Ammon's horn (tissue), 1 donor: ENCODE results near the gene LYSMD4.

ENCODE experiments used
- DNase-seq: peaks from one replicate; pipeline ENCODE4 v3.0.0-alpha.2; 2016; ENCODE audit warnings: low spot score

LYSMD4 gene

DNA sequence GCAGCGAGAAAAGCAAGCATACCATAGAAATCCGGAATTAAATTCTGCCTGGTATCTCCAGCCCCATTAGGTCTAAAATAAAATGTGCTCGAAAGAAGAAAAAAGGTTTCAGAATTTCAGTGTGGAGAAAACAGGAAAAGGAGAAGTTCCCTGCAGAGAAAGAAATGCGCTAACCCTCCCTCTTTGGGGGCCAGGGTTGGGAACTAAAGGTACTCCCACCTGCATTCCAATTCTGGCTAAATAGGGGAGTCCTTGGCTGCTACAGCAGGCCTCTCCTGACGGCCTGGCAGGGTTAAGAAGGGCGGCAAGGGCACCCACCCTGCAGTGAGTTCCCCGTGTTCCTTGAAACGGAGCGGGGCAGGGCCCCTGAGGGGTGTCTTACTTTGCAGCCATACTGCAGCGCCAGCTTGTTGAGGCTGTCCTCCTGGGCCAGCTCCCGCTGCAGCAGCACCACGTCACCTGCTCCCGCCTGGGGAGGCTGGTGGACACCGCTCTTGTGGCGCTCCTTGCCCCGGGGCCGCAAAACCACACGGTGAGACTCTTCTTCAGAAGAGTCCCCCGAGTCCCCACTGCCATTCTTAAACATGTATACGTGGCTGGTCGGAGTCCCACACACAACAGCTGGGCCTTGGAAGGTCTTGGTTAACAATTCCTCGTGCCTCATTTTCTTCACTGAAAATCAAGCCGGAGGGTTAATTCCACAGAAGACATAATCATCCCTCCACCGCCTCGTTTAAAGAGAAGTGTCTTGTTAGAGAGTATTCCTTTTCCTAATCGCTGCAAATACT lies 1.7 kb downstream of the LYSMD4 start:
- DNase-seq, result no peak

DNA sequence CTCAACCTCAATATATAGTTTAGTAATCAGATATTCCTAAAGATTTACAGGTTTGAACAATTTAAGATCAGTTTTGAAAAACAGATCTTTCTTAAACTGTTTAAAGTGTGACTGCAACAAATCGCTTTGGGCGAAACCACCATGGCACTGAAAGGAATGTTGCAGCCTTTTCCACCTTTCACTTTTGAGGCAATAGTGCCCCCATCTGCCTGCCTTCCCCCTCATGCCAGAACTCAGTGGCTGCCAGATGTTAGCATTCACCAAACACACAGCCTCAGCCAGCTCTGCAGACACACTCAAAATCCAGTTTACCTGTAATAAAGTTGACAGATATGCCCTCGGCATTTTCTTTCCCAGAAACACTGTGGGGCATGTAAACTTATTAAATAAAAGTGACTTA lies 3.3 kb downstream of the LYSMD4 start:
- peak; percentile 74 for DNase-seq

DNA sequence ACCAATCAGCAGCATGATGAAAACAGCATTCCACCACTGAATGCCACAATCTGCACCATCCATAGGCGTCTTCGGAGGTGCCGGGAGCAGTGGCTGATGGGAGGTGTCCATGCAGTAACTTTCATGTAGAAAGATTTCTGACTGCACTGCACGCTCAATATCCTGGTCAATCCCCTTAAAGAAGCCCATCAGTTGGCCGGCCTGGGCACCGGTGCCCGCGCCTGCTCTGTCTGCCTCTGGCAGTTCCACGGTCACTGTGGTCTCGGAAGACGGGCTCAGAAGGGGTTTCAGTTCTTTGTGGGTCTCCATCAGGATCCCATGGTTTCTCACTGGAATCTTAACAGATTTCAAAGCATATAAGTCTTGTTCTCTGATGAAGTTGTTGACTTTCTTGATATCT lies 3.9 kb downstream of the LYSMD4 start:
- no peak for DNase-seq

DNA sequence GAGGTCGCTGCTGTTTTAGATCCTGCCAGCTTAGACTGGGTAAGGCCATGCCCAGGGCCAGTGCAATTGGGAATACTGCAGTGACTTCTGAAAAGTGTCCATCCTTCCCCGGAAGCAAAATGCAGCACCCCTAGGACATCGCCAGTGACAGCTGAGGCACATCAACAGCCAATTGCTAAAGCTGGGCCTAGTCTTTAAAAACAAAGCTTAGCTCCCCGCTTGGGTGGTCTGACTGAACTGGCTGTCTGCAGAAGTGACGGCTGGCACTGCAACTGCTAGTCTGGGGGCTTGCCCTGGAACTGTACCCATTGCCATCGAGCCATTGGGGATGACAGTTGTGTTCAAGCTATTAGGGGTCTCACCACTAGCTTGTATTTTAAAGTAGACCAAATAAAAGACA lies 4.3 kb downstream of the LYSMD4 start:
- no peak for DNase-seq

DNA sequence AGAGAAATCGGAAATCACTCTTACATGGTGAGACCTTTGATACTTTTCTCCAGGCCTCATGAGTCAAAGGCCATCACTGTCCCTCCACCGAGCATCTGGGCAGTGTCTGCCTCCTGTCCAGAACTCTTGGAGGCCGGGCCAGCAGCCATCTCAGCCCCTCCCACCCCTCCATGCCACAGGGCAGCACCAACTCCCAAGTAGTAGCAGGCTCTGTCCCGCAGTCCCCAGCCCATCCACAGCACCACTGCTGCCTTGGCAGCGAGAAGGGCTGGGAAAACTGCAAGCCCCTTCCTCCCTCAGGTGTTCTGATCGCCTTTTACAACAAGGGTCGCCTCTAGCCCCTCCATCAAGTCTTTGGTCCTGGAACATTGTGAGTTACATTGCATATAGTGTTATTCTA lies 5.5 kb downstream of the LYSMD4 start:
- DNase-seq, result no peak

DNA sequence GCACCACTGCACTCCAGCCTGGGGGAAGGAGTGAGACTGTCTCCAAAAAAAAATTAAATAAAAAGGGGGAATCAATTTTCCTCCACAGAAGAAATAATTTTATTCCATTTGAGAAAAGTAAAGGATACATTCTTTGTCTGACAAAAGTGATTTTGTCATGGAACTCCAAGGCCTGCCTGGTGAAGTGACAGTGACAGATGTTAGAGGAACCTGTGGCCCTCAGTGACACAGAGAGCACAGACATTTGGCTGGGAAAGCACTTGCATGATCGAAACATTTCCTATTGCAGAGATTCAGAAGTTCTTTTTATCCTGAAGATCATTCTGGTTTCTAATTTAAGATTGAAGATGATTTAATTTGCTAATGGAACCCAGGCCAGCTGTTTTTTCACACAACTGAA lies 5.9 kb downstream of the LYSMD4 start:
- DNase-seq, result no peak

DNA sequence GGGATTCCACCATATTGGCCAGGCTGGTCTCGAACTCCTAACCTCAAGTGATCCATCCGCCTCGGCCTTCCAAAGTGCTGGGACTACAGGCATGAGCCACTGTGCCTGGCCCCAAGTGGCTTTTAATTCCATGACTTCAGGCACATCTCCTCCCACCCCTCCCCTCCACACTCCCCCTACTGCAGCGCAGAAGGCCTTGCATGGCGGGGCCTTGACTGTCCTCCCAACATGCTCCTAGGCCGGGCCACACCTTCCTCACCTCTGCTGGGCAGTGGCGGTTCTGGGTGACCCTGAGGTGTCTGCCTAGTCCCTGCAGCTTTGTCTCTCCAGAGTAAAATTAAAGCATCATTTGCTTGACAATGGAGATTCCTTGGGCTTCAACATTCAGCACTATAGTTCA lies 6.9 kb downstream of the LYSMD4 start:
- DNase-seq, result no peak

DNA sequence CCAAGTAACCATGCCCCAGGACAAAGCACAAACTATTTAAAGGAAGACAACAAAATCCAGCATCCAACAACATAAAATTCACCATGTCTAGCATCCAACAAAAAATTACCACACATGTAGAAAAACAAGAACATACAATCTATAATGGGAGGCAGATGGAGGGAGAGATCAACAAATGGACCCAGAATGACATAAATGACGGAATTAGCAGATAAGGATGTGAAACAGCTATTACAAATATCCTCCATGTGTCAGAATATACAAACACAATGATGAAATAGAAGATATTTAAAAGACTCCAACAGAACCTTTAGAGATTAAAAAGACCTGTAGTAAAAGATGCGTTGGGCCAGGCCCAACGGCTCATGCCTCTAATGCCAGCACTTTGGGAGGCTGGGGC lies 10.8 kb downstream of the LYSMD4 start:
- no peak for DNase-seq

DNA sequence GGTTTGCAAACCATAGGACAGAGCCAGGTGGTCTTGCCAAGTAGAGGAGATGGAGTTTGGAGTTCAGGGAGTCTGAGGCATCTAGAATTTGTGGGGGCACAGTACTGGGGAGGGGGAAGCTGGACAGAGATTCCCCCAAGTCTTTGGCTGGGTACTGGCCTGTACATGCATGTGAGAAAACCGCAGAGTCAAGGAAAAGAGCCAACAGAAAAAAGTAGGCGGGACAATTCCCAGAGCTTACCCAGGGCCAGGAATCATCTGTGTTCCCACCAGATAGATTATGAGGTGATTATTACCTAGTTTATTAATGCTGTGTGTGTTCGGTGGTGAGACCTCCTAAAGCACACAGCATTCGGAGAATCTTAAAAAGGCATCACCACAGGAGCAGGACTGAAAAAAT lies 11.3 kb downstream of the LYSMD4 start:
- DNase-seq, result no peak

DNA sequence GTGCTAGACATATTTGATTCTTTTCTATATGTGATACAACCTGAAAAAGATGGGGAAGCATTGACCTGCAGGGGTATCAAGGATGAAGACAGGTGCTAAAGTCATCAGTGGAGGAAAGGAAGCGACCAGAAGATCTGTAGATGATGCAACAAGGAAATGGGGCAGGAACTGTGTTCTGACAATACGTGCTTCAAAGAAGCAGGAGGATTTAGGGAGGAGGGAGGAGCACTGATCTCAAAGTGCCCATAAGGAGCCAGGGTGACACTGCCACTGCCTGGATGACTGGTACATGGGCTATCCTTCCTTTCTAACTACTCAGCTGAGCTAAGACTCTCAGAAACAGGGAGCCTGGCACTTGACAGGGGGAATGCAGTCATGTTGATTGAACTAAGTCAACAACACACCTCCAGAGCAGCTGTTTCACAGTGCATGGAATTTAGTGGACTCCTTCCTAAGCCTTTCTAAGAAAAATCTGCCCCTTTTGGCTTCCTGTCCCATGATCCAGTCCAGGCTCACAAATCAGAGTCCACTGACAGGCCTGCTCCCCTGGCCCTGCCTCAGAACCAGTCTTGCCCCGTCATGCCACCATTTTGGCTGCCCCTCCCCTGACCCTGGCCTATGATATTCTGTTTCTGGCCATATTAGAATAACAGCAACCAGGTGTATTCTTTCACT lies 12.0 kb downstream of the LYSMD4 start:
- no peak for DNase-seq

DNA sequence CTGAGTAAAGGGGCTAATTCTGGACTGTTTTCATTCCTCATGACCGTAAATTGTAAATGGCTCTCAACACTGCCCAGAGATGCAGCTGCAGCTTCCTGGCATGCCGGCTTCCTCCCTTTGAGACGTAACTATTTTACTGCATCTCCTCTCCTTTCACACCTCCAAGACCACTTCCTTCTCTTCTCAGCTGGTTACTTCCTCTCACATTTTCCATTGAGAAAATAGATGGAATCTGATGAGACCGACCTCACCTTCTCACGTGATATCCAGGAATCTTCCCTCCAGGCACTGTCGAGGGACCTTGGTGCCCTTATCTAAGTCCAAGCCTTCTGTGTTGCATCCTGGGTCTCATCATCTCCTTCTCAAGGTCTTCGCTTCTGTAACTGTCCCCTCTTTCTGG lies 12.7 kb downstream of the LYSMD4 start:
- DNase-seq, result no peak

DNA sequence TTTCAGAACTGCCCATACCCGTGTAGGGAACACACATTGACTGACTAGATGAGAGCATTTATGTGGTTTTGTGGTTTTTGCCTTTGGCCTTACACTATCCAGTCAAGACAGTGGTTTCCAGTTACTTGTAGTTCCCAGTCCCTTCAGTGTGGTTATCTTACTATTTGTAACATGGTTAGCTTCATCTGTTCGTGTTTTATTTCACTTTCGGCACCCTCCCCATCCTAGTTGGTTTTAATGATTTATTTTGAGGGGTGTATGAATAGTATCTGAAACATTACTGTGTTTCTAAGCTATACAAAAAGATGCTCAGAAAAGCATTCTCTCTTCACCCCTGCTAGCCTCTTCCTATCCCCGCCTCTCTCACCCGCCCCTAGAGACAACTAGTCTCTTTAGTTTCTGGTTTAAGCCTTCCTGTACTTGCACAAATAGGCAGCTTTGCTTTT lies 14.1 kb downstream of the LYSMD4 start:
- DNase-seq, result no peak

DNA sequence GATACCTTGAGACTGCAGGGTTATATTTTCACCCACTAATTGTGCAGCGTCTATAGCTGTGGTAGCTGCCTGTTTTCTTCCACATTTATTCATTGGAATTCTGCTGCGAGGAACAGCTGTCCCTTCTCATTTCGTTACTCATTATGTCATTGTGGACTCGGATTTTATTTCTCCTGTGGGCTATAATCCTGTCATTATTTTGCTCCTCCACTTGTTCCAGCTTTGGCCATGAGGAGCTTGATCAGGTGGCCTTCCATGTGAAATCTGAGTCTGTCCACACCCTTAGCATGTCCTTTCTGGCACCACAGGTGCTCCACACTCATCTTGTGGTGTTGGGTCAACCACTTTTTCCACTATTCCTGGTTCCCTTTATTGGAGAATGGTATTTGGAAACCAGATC lies 14.8 kb downstream of the LYSMD4 start:
- DNase-seq, result no peak

DNA sequence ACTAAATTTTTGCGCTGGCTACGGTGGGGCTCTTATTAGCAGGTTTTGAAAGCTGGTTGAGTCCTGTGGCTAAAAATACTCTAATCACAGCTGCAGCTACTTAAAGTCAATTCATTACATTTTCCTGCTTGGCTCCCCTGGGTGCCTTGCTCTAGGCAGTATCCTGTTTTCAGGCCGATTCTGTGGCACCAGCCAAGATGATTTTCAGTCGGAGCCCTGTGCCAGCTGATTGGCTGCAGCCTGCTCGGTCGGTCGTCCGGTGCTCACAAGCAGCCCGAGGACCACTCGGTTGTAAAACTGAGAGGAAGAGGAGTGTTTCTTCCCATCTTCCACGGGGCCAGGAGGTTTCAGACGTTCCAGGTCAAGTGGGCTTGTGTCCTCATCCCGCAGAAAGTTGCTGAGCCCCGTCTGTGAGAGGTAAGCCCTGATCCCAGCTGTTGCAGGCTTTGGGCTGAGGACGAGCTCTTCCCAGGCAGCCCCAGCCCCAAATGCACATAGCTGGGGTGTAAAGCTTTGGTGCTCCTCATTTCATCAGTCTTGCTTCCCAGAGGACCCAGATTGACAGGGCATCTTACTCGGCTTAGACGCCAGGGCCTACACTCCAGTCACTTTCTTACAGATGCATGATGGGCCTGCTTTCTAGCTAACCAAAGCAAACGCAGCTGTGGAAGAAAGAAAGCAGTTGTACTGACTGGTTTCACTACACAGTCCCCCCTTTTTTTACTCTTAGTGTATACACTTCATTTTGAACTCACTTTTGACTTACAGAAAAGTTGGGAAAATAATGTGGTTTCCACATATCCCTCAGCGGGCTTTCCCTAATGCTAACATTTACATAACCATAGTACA lies 15.9 kb downstream of the LYSMD4 start:
- DNase-seq, result peak; percentile 31

DNA sequence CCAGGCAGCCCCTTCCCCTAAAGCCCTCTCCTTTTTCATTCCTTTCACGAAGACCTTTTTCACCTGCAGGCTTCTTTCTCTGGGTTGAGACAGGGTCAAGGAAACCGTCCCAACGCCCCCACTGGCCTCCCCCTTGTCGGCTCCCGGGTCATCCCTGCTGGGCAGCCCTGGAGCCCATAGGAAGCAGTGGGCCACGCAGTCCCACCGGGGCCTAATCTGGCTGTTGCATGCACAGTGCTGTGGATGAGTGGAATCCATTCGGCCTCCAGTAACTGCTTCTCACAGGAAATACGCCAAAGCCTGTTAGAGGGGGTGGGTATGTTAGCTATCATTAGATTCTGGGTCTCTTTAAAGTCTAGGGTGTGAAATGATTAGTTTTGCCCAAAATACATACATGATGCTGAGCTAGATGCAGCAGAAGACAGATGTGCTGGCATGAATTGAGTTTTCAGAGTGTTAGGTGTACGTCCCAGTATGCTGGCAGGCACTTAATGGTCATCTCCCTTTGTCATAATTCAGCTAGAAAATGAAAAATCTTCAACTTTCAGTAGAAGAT lies 16.6 kb downstream of the LYSMD4 start:
- DNase-seq, result no peak

DNA sequence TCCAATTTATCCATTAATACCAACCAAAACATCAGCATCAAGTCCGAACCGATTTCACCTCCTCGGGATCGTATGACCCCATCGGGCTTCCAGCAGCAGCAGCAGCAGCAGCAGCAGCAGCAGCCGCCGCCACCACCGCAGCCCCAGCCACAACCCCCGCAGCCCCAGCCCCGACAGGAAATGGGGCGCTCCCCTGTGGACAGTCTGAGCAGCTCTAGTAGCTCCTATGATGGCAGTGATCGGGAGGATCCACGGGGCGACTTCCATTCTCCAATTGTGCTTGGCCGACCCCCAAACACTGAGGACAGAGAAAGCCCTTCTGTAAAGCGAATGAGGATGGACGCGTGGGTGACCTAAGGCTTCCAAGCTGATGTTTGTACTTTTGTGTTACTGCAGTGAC lies 20.8 kb downstream of the LYSMD4 start:
- no peak for DNase-seq

DNA sequence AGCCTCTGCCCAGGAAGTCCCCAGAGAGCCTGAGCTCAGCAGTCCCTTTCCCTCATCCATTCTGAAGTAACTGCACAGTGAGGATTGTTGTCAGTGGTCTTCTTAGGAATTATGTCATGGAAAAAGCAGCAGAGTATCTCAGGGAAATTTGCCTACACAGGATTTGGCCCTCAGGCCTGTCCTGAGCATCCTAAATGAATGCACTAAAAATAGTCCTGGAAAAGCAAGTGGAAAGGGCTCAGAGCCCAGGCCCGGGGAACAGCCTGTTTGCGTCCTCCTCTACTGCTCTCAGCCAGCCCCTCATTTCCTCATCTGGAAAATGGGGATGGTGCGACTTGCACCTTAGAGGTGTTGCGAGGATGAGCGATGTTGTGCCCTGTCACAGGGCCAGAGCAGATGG lies 21.6 kb downstream of the LYSMD4 start:
- no peak for DNase-seq

DNA sequence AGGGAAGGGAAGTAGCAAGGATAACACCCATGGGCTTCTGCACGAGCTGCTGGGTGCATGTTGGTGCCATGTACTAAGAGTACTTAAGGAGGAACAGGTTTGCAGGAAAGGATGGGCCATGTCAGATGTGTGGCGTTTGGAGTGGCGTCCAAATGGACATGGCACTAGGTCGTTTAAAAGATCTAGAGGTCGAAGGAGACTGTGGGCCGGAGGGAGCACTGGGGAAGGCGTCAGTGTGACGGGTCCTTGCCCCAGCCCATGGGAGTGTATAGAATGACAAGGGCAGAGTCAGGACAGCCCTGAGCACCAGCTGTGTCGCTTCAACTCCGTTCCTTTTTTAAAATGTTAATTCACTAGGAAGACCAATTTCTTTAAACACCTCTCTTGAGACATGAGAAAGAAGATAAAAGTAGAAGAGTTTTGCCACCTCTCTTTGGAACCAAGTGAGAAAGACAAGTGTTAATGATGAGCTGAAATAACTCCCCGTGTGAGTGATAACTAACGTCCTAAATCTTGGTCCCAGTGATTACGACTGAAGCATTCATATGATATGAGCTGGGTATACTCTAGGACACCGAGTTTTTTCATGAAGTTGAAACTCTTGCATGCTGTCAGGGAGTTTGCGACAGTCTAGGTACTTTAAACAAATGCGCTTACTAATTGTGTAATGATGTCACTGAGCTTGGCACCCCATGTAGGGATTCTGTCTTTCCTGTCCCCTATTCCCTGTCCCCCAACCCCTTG lies 23.8 kb downstream of the LYSMD4 start:
- DNase-seq, result no peak

DNA sequence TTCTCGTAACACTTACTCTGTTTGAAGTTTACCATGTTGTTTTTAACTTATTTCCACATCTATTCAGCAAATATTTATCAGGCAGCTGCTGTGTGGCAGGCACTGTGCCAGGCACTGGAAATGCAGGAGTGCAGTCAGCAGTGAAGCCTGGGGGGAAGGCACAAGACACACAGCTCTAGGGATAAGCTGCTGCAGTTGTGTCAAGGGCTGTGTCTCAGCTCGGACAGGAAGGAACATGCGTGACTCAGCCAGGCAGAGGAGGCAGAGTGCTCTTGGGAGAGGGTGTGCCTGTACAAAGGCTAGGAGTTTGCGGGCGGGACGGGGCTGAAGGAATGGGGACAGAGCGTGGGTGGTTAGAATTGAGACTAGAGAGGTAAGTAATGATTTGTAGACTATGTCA lies 24.7 kb downstream of the LYSMD4 start:
- DNase-seq, result peak; percentile 59

DNA sequence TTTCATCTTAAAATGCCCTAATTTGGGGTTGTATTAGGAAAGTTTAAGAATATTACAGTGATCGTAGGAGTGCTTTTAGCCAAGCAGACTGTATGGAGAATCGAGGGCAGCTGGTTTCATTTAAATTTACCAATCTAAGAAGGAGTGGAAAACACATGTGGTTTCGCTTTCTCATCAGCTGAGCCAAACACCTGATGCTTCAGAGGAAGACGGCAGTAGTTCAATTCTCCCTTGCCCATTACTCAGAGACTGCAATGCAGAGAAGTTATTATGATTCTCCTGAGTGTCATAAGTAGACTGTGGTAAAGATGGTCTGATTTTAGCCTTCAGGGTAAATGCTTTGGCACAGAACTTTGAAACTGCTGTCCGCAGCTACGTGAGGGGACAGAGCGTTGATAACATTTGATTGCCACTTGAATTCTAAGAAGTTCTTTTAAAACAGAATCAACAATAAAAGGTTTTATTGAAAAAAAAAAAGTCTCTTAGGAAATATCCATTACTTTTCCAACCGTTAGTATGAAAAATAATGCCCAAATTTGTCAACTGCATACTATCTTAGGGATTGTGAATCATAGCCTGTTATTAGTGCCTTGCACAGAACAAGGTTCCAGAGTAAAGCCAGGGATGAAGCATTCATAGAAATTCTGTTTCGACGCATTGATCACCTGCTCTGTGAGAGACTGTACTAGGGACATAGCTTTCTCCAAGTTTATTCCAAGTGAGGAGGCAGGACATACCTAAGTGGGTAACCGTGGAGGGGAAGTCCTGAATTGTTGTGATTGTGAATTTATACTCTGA lies 25.6 kb downstream of the LYSMD4 start:
- no peak for DNase-seq
